Measurements from ENCODE around the gene ZNF740. TPM values are rescaled to one million over a fixed set of nuclear protein-coding genes. Genes with fewer than 3 reads are reported as not detected.

ZNF740 gene
- total and polyA plus RNA-seq, 7 donors: 3.3 to 22.8 (median 15.7) TPM

GRCh38 chr12:53205747-53206419 lies 25.4 kb downstream of the ZNF740 start:
- no peak for DNase-seq
- Histone ChIP-seq H3K4me3 (no peak overlapping the region), H3K27me3 (ENCODE audit: insufficient read depth in 3 of 3, low read length in 2 of 3) (no peaks in the 10 kb centered on the region), H3K27ac (no peak overlapping the region), H3K4me1 (no peaks in the 10 kb centered on the region), H3K9me3 (no peaks in the 10 kb centered on the region), H3K36me3 (ENCODE audit: insufficient read depth in 1 of 2, low read depth in 1 of 2) (peaks cover 0 to 10% of the 10 kb centered on the region in 2 donors)
- whole genome bisulfite sequencing, 3 donors: 62 to 73% (median 64%) methylated on average over 7 of the region's 7 CpGs
- intact Hi-C loops (cut with DNase I): no loop called here
- TF ChIP-seq CTCF (IDR thresholded peaks at IDR 0.05): no peak
- ATAC-seq: peak in 3 of 4 donors; percentile 80 to 86 (median 81)

GRCh38 chr12:53207042-53207441 lies 26.5 kb downstream of the ZNF740 start, which contains the start of gene ITGB7:
TSS of gene ITGB7 (minus strand) at chr12:53207251. CDS start at chr12:53200443, 6,808 bp downstream.
- H3K4me1 ChIP-seq: no peaks in the 10 kb centered on the region
- no peak for DNase-seq
- H3K4me3 ChIP-seq: no peak within 1 kb of the TSS
- 58 to 61% (median 60%) methylated on average over 5 of the region's 5 CpGs for WGBS, 3 donors
- intact Hi-C loops (cut with DNase I): no loop called here
- no peak within 1 kb of the TSS for H3K27ac ChIP-seq
- no peak for ATAC-seq
- H3K9me3 ChIP-seq: no peaks in the 10 kb centered on the region
- H3K27me3 ChIP-seq (ENCODE audit: insufficient read depth in 3 of 3, low read length in 2 of 3): no peaks in the 10 kb centered on the region
- no peak for TF ChIP-seq CTCF (IDR thresholded peaks at IDR 0.05)
- H3K36me3 ChIP-seq (ENCODE audit: insufficient read depth in 1 of 2, low read depth in 1 of 2): peaks cover 0 to 21% of the 10 kb centered on the region in 2 donors

- Histone ChIP-seq H3K4me1 (no peaks in the 10 kb centered on the region), H3K27me3 (ENCODE audit: insufficient read depth in 3 of 3, low read length in 2 of 3) (no peaks in the 10 kb centered on the region), H3K9me3 (no peaks in the 10 kb centered on the region), H3K4me3 (no peak overlapping the region), H3K36me3 (ENCODE audit: insufficient read depth in 1 of 2, low read depth in 1 of 2) (peaks cover 0 to 33% of the 10 kb centered on the region in 2 donors), H3K27ac (no peak overlapping the region)
- WGBS, 3 donors: 29 to 53% (median 31%) methylated on average over 2 of the region's 2 CpGs
- ATAC-seq: no peak
- no peak for TF ChIP-seq CTCF (IDR thresholded peaks at IDR 0.05)
- intact Hi-C loops (cut with DNase I): no loop called here
- no peak for DNase-seq
These were observed 27.9 kb downstream of the ZNF740 start for GRCh38 chr12:53208435-53208834.

GRCh38 chr12:53208877-53209463 lies 28.4 kb downstream of the ZNF740 start:
- no peak overlapping the region for H3K27ac ChIP-seq
- WGBS, 3 donors: 69 to 75% (median 70%) methylated on average over 7 of the region's 7 CpGs

More at GRCh38 chr12:53208877-53209463, 28.4 kb downstream of the ZNF740 start:
- Histone ChIP-seq H3K36me3 (ENCODE audit: insufficient read depth in 1 of 2, low read depth in 1 of 2) (peaks cover 0 to 38% of the 10 kb centered on the region in 2 donors), H3K4me1 (no peaks in the 10 kb centered on the region), H3K4me3 (no peak overlapping the region), H3K27me3 (ENCODE audit: insufficient read depth in 3 of 3, low read length in 2 of 3) (no peaks in the 10 kb centered on the region), H3K9me3 (no peaks in the 10 kb centered on the region)
- no peak for ATAC-seq
- intact Hi-C loops (cut with DNase I): no loop called here
- no peak for DNase-seq
- no peak for TF ChIP-seq CTCF (IDR thresholded peaks at IDR 0.05)
